Skeletal muscle cell (primary cell): ENCODE data around the gene FCN2.

Experiments used
- DNase-seq: peaks from one replicate; pipeline ENCODE4 v3.0.0-alpha.2; 2010; ENCODE audit warnings: low read depth
- H3K4me3 ChIP-seq: 2 replicates; pipeline ENCODE4 v1.5.1; 2011; ENCODE audit warnings: low read depth, mild to moderate bottlenecking, control low read depth, low read length, moderate library complexity

Gene FCN2

DNA sequence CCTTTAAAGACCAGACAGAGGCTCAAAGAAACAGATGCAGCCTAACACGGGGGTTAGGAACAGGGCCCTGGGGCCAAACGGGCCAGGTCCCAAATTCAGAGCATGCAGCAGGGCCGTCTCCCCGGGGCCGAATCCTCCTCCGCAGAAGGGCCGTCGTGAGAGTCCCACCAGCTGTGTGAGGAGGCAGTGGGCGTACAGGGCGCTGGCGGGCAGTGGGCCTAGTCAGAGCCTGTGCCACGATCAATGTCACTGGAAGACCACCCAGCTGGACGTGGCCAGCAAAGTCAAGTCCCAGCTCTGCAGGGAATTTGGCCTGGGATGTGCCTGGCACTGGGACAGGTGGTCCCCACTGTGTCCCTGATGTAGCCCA is 15.8 kb upstream of the FCN2 start:
- no peak overlapping the region for H3K4me3 ChIP-seq
- no peak for DNase-seq

DNA sequence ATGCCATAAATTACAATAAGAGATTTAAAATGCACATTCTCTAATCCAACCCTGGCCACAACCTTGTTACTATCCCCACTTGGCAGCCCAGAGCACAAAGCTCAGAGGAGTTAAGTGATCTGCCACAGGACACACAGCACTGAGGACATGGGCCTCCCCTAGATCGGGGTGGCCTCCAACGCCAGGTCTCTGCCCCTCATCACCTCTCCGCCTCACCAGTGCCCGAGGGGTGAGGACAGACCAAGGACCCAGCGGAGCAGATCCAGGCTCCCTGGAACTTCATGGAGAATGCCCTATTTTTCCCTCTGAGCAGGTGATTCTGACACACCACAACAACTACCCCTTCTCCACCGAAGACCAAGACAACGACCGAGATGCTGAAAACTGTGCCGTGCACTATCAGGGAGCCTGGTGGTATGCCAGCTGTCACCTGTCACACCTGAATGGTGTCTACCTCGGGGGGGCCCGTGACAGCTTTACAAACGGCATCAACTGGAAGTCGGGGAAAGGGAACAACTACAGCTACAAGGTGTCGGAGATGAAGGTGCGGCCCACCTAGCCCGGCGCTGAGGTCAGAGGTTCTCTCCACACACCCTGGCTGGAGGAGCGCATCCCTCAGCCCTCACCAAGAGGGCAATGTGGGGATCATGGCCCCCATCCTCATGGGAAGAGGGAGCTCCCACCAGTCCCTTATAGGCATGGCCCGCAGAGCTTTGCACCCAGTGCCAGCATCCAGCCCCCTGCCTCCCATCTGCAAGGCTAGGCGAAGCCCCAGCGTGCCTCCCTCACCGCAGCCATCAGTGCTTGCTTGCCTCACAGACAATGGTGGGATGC is 12.5 kb upstream of the FCN2 start:
- no peak overlapping the region for H3K4me3 ChIP-seq
- DNase-seq: no peak

GRCh38 chr9:134868751-134869553 is 11.7 kb upstream of the FCN2 start:
- no peak for DNase-seq
- H3K4me3 ChIP-seq: no peak overlapping the region

GRCh38 chr9:134869554-134870300 is 10.9 kb upstream of the FCN2 start:
- DNase-seq: no peak
- H3K4me3 ChIP-seq: no peak overlapping the region

- DNase-seq: no peak
- no peak overlapping the region for H3K4me3 ChIP-seq
These were observed 10.3 kb upstream of the FCN2 start for GRCh38 chr9:134870301-134870694.

DNA sequence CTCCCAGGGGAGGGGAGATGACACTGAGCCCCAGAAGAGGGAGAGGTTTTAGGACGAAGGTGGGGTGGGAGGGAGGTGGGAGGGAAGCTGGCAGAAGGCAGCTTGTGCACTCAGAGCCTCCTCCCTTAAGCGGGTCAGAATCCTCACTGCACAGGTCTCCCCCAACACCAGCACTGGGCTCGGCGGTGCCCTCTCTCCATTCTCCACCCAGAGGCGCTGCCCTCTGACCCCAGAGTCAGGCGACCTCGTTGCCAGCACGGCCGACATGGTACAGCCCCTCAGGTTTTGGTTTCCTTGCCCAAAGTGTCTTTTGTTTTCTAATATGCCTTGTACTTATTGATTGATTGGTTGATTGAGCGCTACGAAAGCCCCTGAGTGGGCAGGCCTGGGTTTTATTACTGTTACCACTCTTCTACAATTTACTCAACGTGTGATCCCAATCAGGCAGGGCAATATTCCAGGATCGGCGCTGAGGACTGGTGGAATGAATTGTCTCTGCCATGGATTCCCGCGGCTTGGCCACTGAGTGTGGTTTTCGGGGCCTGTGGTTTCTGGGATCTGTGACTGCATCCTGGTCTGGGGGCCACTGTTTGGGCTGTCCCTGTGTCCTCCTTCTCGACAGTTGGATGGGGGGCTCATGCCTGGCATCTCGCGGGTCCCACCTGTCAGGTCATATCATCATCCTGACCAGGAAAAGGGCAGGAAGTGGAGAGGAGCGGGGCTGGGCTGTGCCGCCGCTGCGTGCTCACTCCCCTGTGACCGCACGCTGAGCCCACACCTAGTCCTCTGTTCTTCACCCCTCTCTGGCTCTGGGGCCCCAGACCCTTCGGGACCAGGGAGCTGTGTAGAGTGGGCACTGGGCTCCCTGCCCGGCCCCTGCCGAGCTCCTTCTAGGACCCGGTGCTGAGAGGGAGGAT is 9.6 kb upstream of the FCN2 start:
- no peak overlapping the region for H3K4me3 ChIP-seq
- no peak for DNase-seq

DNA sequence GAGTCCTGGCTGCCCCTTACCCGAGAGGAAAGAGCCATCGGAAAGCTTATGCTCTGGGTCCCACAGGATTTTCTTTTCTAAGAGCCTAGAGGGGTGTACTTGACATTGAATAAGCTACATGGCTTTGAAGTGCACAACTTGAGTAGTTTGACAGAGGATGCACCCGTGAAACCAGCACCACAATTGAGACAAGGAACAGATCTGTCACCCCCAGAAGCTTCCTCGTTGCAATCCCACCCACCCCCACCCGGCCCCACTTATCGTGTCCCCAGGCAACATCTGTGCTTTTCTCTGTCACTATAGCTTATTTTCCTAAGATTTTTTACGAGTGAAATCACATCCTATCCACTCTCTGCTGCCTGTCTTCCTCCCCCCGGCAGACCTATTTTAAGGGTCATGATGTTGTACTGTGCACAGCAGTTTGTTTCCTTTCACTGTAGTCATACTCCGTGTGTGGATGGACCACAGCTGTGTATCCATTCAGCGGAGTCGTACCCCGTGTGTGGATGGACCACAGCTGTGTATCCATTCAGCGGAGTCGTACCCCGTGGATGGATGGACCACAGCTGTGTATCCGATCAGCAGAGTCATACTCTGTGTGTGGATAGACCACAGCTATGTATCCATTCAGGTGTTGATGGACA is 8.8 kb upstream of the FCN2 start:
- H3K4me3 ChIP-seq: no peak overlapping the region
- DNase-seq: no peak

DNA sequence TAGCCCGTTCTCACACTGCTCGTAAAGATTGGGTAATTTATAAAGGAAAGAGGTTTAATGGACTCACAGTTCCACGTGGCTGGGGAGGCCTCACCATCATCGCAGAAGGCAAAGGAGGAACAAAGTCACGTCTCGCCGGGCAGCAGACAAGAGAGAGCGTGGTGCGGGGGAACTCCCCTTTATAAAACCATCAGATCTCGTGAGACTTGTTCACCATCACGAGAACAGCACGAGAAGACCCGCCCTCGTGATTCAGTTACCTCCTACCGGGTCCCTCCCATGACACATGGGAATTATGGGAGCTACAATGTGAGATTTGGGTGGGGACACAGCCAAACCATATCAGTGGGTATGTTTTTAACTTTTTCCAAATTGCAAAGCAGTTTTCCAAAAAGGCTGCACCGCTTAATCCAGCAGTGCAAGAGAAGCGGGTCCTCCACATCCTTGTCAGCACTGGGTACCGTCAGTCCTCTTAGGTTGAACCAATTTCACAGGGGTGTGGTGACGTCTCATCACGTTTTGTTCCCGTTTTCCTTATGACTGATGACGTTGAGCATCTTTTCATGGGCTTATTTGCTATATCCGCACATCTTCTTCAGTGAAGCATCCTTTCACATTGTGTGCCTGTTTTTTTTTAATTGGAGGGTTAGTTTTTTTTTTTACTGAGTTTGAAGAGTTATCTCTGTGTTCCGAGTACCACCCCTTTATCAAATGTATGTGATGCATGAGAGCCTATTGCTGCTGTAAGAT is 8.0 kb upstream of the FCN2 start:
- no peak overlapping the region for H3K4me3 ChIP-seq
- no peak for DNase-seq

DNA sequence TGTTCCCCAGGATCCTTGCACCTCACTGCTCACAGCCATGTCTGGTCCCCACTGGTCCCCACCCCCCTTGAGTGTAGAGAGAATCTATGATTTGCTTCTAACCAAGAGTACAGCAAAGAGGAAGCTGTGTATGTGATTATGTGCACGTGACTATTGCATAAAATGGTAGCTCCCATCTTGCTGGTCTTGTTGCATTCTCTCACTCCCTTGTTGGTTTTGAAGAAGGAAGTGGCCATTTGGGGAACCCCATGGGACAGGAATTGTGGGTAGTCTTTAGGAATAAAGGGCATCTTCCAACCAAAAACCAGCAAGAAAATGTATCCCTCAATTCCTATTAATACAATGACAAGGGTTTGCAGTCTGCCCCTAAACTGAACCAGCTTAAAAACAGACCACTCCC is 5.2 kb upstream of the FCN2 start:
- no peak overlapping the region for H3K4me3 ChIP-seq

GRCh38 chr9:134877541-134877940 is 3.1 kb upstream of the FCN2 start:
- DNase-seq: no peak

More for the DNA sequence above, 5.2 kb upstream of the FCN2 start:
- DNase-seq: no peak

DNA sequence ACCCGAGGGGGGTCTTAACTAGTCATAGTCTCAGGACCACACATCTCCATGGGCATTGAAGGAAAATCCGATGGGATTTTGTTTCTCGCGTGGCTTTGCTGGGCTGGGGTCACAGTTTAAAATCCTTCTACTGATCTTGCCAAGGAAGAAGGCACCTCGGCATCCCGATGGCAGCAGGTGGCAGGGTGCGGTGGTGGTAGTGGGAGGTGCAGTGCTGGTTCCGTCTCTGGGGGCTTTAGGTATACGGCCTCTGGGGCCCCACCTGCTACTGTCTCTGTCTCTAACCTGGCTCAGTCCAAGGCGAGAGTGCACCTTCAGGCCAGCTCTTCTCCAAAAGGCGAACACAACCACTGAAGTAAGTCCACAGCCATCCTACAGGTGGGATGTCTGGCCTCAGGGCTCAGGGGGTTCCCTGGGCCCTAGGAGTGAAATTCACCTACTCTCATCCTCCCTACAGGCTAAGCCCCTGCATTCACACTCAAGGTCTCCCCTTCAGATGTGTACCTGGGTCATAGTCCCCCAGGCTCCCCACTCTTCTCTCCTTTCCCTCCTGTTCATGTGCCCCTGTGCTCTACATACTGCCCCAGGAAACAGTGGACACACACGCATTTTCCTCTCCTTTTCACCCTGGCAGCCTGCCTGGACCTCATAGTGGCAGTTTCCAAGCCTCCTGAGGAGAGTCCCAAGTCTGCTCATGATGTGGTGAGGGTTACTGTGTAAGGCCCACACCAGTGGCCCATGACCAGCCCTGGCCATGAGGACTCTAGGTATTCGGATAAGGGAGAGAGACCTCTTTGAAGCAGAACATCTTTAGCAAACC is 736 bp upstream of the FCN2 start:
- no peak for DNase-seq
- no peak overlapping the region for H3K4me3 ChIP-seq

More at GRCh38 chr9:134877541-134877940, 3.1 kb upstream of the FCN2 start:
- H3K4me3 ChIP-seq: no peak overlapping the region

GRCh38 chr9:134881313-134881670 is 682 bp downstream of the FCN2 start:
- H3K4me3 ChIP-seq: no peak overlapping the region
- DNase-seq: no peak

GRCh38 chr9:134882204-134882785 is 1.7 kb downstream of the FCN2 start:
- H3K4me3 ChIP-seq: no peak overlapping the region
- DNase-seq: no peak

GRCh38 chr9:134883040-134883782 is 2.6 kb downstream of the FCN2 start:
- H3K4me3 ChIP-seq: no peak overlapping the region
- DNase-seq: no peak

- DNase-seq: no peak
- no peak overlapping the region for H3K4me3 ChIP-seq
These were observed 3.9 kb downstream of the FCN2 start for GRCh38 chr9:134884492-134884891.

- H3K4me3 ChIP-seq: no peak overlapping the region
- no peak for DNase-seq
These were observed 4.5 kb downstream of the FCN2 start for GRCh38 chr9:134885001-134885678.
